Stimulated activated CD4-positive, alpha-beta T cell treated with anti-CD3 and anti-CD28 coated beads, Interleukin-2, amount 100 ng/mL, for 48 hours (primary cell): Measurements from ENCODE around the gene LGR6.
A peak's percentile ranks its signal among the peaks of the same experiment; 100 is the strongest.

ENCODE experiments used
- DNase-seq, 2 donors: peaks; one replicate each; pipeline ENCODE4 v3.0.0-alpha.2; 2020

LGR6 gene

GRCh38 chr1:202291961-202292712 lies 98.5 kb downstream of the LGR6 start:
- DNase-seq, result no peak

- no peak for DNase-seq
Measured at GRCh38 chr1:202292773-202293172, 99.2 kb downstream of the LGR6 start.

GRCh38 chr1:202293569-202293968 lies 100.0 kb downstream of the LGR6 start:
- DNase-seq, result no peak

- no peak for DNase-seq
Measured at GRCh38 chr1:202302166-202302565, 108.6 kb downstream of the LGR6 start.

- no peak for DNase-seq
Measured at GRCh38 chr1:202304375-202304774, 110.8 kb downstream of the LGR6 start.

- DNase-seq, result no peak
Measured at GRCh38 chr1:202305168-202305567, 111.6 kb downstream of the LGR6 start.

- no peak for DNase-seq
Measured at GRCh38 chr1:202306535-202307345, 113.1 kb downstream of the LGR6 start.

GRCh38 chr1:202310071-202310725 lies 116.6 kb downstream of the LGR6 start:
- no peak for DNase-seq

GRCh38 chr1:202310746-202311145 lies 117.1 kb downstream of the LGR6 start:
- no peak for DNase-seq

GRCh38 chr1:202311875-202312635 lies 118.5 kb downstream of the LGR6 start:
- no peak for DNase-seq

GRCh38 chr1:202315576-202316168 lies 122.1 kb downstream of the LGR6 start:
- peak; percentile 71 to 72 for DNase-seq

- DNase-seq, result no peak
Measured at GRCh38 chr1:202316186-202316585, 122.6 kb downstream of the LGR6 start.

GRCh38 chr1:202317941-202318925 lies 124.6 kb downstream of the LGR6 start:
- DNase-seq, result no peak

- no peak for DNase-seq
Measured at GRCh38 chr1:202319381-202320080, 125.9 kb downstream of the LGR6 start.

- no peak for DNase-seq
Measured at GRCh38 chr1:202320081-202320405, 126.4 kb downstream of the LGR6 start.

- DNase-seq, result no peak
Measured at GRCh38 chr1:202323731-202324130, 130.1 kb downstream of the LGR6 start.

GRCh38 chr1:202324646-202325045 lies 131.0 kb downstream of the LGR6 start:
- no peak for DNase-seq

GRCh38 chr1:202329891-202330290 lies 136.3 kb downstream of the LGR6 start:
- DNase-seq, result no peak

GRCh38 chr1:202333861-202334260 lies 140.3 kb downstream of the LGR6 start:
- no peak for DNase-seq

GRCh38 chr1:202343652-202344349 lies 150.2 kb downstream of the LGR6 start:
- no peak for DNase-seq
